Measurements from ENCODE around the gene ADGRD2.

- TF ChIP-seq CTCF (IDR thresholded peaks at IDR 0.05) (no peak), POLR2A (IDR thresholded peaks at IDR 0.05) (no peak)
Measured at GRCh38 chr9:124504530-124505005, 54.3 kb downstream of the ADGRD2 start.
